ENCODE measurements around the gene RNASE1.

The RNASE1 gene

DNA sequence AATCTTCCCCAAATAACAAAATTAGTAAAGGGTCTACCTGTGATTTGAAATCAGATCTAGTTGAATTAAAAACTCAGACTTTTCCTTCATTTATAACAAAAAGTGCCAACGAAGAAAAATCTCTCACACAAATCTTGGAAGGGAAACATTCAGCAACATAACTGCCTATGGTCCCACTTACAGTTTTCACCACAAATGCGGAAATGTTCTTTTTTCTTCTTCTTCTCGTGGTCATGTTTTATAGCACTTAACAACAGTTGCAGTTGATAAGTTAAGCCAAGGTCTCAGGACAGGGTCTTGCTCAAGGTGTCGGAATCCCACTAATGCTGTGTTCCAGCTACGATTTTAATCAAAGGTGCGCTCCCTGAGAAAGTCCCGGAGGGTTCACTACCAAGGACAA is 11.5 kb downstream of the RNASE1 start:
- no peak for DNase-seq (ENCODE audit: low spot score)
- Histone ChIP-seq H2BK120ac (ENCODE audit: low read depth, low read length) (no peak overlapping the region), H2BK5ac (ENCODE audit: low read length) (no peak overlapping the region), H2AFZ (ENCODE audit: low read length) (no peak overlapping the region), H3K9me3 (replicated peaks in 1 of 2; ENCODE audit: control insufficient read depth in 2 of 2, insufficient read depth in 1 of 2, low read depth in 1 of 2, low read length in 2 of 2) (no peaks in the 10 kb centered on the region), H2AK5ac (ENCODE audit: low read depth, low read length) (no peak overlapping the region), H2BK12ac (ENCODE audit: low read length) (no peak overlapping the region), H3K18ac (ENCODE audit: low read length) (no peak overlapping the region), H4K91ac (ENCODE audit: low read depth, low read length, poor library complexity) (no peak overlapping the region), H3K4me2 (ENCODE audit: insufficient read depth, low read length, poor library complexity, severe bottlenecking) (no peak overlapping the region), H3K4me3 (ENCODE audit: low read length in 2 of 2) (no peak overlapping the region), H4K8ac (ENCODE audit: low read depth, low read length) (no peak overlapping the region), H3K4ac (ENCODE audit: low read length) (no peak overlapping the region), H3K36me3 (replicated peaks in 1 of 2; ENCODE audit: control insufficient read depth in 2 of 2, insufficient read depth in 2 of 2, low read length in 2 of 2) (no peaks in the 10 kb centered on the region), H3K14ac (ENCODE audit: low read length) (no peak overlapping the region), H3K27me3 (ENCODE audit: control insufficient read depth in 3 of 3, insufficient read depth in 3 of 3, low read depth in 1 of 3, low read length in 3 of 3) (no peaks in the 10 kb centered on the region), H3K23ac (ENCODE audit: low read depth, low read length, poor library complexity) (no peak overlapping the region), H2BK15ac (ENCODE audit: low read length) (no peak overlapping the region), H3K4me1 (ENCODE audit: control insufficient read depth in 2 of 2, insufficient read depth in 1 of 2, low read depth in 1 of 2, low read length in 2 of 2) (peaks cover 0 to 4% of the 10 kb centered on the region in 2 donors), H3K79me1 (ENCODE audit: low read depth, low read length) (no peaks in the 10 kb centered on the region), H3K9ac (ENCODE audit: low read depth, low read length, poor library complexity) (no peak overlapping the region), H3K27ac (replicated peaks; ENCODE audit: low read length) (no peak overlapping the region)
- no CpG with 5 or more reads among the region's 7 CpGs for WGBS, 2 donors (ENCODE audit: extremely low coverage in 2 of 2, insufficient read length in 2 of 2, insufficient replicate concordance in 1 of 2)

DNA sequence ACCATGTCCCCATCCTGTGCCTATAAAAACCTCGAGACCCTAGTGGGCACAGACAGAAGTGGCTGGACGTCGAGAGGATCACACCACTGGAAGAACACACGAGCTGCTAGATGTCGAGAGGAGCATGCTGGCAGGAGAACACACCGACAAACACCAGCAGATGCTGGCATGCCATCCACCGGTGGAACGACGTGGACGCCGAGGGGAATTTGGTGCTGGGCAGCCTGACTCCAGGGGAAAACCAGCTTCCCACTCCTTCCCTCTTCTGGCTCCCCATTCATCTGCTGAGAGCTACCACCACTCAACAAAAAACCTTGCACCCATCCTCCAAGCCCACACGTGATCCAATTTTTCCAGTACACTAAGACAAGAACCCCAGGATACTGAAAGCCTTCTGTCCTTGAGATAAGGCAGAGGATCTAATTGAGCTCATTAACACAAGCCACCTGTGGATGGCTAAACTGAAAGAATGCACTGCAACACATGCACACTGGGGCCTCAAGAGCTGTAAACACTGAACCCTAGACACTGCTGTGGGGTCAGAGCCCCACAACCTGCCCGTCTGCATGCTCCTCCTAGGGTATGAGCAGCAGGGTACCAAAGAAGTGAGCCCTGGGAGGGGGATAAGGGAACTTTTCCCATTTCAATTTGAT is 12.1 kb downstream of the RNASE1 start:
- H3K4me2 ChIP-seq (ENCODE audit: insufficient read depth, low read length, poor library complexity, severe bottlenecking), result no peak overlapping the region
- H3K9me3 ChIP-seq (replicated peaks in 1 of 2; ENCODE audit: control insufficient read depth in 2 of 2, insufficient read depth in 1 of 2, low read depth in 1 of 2, low read length in 2 of 2), result no peaks in the 10 kb centered on the region
- H3K23ac ChIP-seq (ENCODE audit: low read depth, low read length, poor library complexity), result no peak overlapping the region
- no peak overlapping the region for H3K27ac ChIP-seq (replicated peaks; ENCODE audit: low read length)
- H4K91ac ChIP-seq (ENCODE audit: low read depth, low read length, poor library complexity), result no peak overlapping the region
- no peak overlapping the region for H2BK15ac ChIP-seq (ENCODE audit: low read length)
- H3K79me1 ChIP-seq (ENCODE audit: low read depth, low read length), result no peaks in the 10 kb centered on the region
- H3K4me3 ChIP-seq (ENCODE audit: low read length in 2 of 2), result no peak overlapping the region
- no peak overlapping the region for H2BK5ac ChIP-seq (ENCODE audit: low read length)
- H2BK120ac ChIP-seq (ENCODE audit: low read depth, low read length), result no peak overlapping the region
- DNase-seq (ENCODE audit: low spot score), result no peak
- peaks cover 0 to 4% of the 10 kb centered on the region in 2 donors for H3K4me1 ChIP-seq (ENCODE audit: control insufficient read depth in 2 of 2, insufficient read depth in 1 of 2, low read depth in 1 of 2, low read length in 2 of 2)
- H3K9ac ChIP-seq (ENCODE audit: low read depth, low read length, poor library complexity), result no peak overlapping the region
- no peaks in the 10 kb centered on the region for H3K36me3 ChIP-seq (replicated peaks in 1 of 2; ENCODE audit: control insufficient read depth in 2 of 2, insufficient read depth in 2 of 2, low read length in 2 of 2)
- no peak overlapping the region for H2AFZ ChIP-seq (ENCODE audit: low read length)
- no peak overlapping the region for H3K4ac ChIP-seq (ENCODE audit: low read length)
- H3K14ac ChIP-seq (ENCODE audit: low read length), result no peak overlapping the region
- H4K8ac ChIP-seq (ENCODE audit: low read depth, low read length), result no peak overlapping the region
- H2BK12ac ChIP-seq (ENCODE audit: low read length), result no peak overlapping the region
- H2AK5ac ChIP-seq (ENCODE audit: low read depth, low read length), result no peak overlapping the region
- WGBS, 2 donors (ENCODE audit: extremely low coverage in 2 of 2, insufficient read length in 2 of 2, insufficient replicate concordance in 1 of 2), result no CpG with 5 or more reads among the region's 13 CpGs
- H3K18ac ChIP-seq (ENCODE audit: low read length), result peak overlapping the region; percentile 16
- H3K27me3 ChIP-seq (ENCODE audit: control insufficient read depth in 3 of 3, insufficient read depth in 3 of 3, low read depth in 1 of 3, low read length in 3 of 3), result no peaks in the 10 kb centered on the region

- Histone ChIP-seq H3K4ac (ENCODE audit: low read length) (no peak overlapping the region), H3K9me3 (replicated peaks in 1 of 2; ENCODE audit: control insufficient read depth in 2 of 2, insufficient read depth in 1 of 2, low read depth in 1 of 2, low read length in 2 of 2) (no peaks in the 10 kb centered on the region), H3K9ac (ENCODE audit: low read depth, low read length, poor library complexity) (no peak overlapping the region), H3K79me1 (ENCODE audit: low read depth, low read length) (no peaks in the 10 kb centered on the region), H3K14ac (ENCODE audit: low read length) (no peak overlapping the region), H3K36me3 (replicated peaks in 1 of 2; ENCODE audit: control insufficient read depth in 2 of 2, insufficient read depth in 2 of 2, low read length in 2 of 2) (no peaks in the 10 kb centered on the region), H3K23ac (ENCODE audit: low read depth, low read length, poor library complexity) (no peak overlapping the region), H2AFZ (ENCODE audit: low read length) (no peak overlapping the region), H3K27ac (replicated peaks; ENCODE audit: low read length) (no peak overlapping the region), H2BK5ac (ENCODE audit: low read length) (no peak overlapping the region), H3K18ac (ENCODE audit: low read length) (no peak overlapping the region), H3K4me3 (ENCODE audit: low read length in 2 of 2) (no peak overlapping the region), H2BK12ac (ENCODE audit: low read length) (no peak overlapping the region), H4K8ac (ENCODE audit: low read depth, low read length) (no peak overlapping the region), H2AK5ac (ENCODE audit: low read depth, low read length) (no peak overlapping the region), H3K27me3 (ENCODE audit: control insufficient read depth in 3 of 3, insufficient read depth in 3 of 3, low read depth in 1 of 3, low read length in 3 of 3) (no peaks in the 10 kb centered on the region), H3K4me1 (ENCODE audit: control insufficient read depth in 2 of 2, insufficient read depth in 1 of 2, low read depth in 1 of 2, low read length in 2 of 2) (peaks cover 0 to 4% of the 10 kb centered on the region in 2 donors), H2BK120ac (ENCODE audit: low read depth, low read length) (no peak overlapping the region), H4K91ac (ENCODE audit: low read depth, low read length, poor library complexity) (no peak overlapping the region), H2BK15ac (ENCODE audit: low read length) (no peak overlapping the region), H3K4me2 (ENCODE audit: insufficient read depth, low read length, poor library complexity, severe bottlenecking) (no peak overlapping the region)
- no CpG with 5 or more reads among the region's 3 CpGs for WGBS, 2 donors (ENCODE audit: extremely low coverage in 2 of 2, insufficient read length in 2 of 2, insufficient replicate concordance in 1 of 2)
- DNase-seq (ENCODE audit: low spot score), result no peak
These were observed 13.3 kb downstream of the RNASE1 start for GRCh38 chr14:20789230-20789813.

DNA sequence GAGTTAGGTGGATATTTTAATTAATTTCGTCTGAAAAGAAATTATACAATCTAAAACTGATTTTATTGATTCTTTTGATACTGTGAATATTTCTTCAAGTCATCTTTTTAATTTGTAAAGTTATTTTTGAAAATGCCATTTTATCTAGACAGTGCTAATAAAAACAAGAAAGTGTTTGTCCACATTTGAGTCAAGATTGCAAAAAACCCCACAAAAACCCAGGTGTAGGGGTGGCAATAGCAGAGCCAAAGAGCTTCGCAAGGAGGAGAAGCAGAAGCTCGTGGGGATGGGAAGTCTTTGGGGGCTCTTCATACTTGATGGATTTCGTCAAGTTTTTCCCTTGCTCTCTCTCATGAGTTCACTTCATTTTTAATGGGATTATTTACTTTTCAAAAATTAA is 15.6 kb downstream of the RNASE1 start:
- no peak overlapping the region for H2BK5ac ChIP-seq (ENCODE audit: low read length)
- no peak overlapping the region for H3K4me3 ChIP-seq (ENCODE audit: low read length in 2 of 2)
- H3K27me3 ChIP-seq (ENCODE audit: control insufficient read depth in 3 of 3, insufficient read depth in 3 of 3, low read depth in 1 of 3, low read length in 3 of 3), result no peaks in the 10 kb centered on the region
- no peak overlapping the region for H3K4ac ChIP-seq (ENCODE audit: low read length)
- H4K91ac ChIP-seq (ENCODE audit: low read depth, low read length, poor library complexity), result no peak overlapping the region
- no peak overlapping the region for H3K18ac ChIP-seq (ENCODE audit: low read length)
- peaks cover 5 to 8% of the 10 kb centered on the region in 2 donors for H3K4me1 ChIP-seq (ENCODE audit: control insufficient read depth in 2 of 2, insufficient read depth in 1 of 2, low read depth in 1 of 2, low read length in 2 of 2)
- no peaks in the 10 kb centered on the region for H3K79me1 ChIP-seq (ENCODE audit: low read depth, low read length)
- no peak overlapping the region for H2AFZ ChIP-seq (ENCODE audit: low read length)
- H3K36me3 ChIP-seq (replicated peaks in 1 of 2; ENCODE audit: control insufficient read depth in 2 of 2, insufficient read depth in 2 of 2, low read length in 2 of 2), result no peaks in the 10 kb centered on the region
- no peak overlapping the region for H3K27ac ChIP-seq (replicated peaks; ENCODE audit: low read length)
- H3K9ac ChIP-seq (ENCODE audit: low read depth, low read length, poor library complexity), result no peak overlapping the region
- WGBS, 2 donors (ENCODE audit: extremely low coverage in 2 of 2, insufficient read length in 2 of 2, insufficient replicate concordance in 1 of 2), result no CpG with 5 or more reads among the region's 4 CpGs
- no peak overlapping the region for H2BK15ac ChIP-seq (ENCODE audit: low read length)
- H2AK5ac ChIP-seq (ENCODE audit: low read depth, low read length), result no peak overlapping the region
- no peak overlapping the region for H3K23ac ChIP-seq (ENCODE audit: low read depth, low read length, poor library complexity)
- H3K4me2 ChIP-seq (ENCODE audit: insufficient read depth, low read length, poor library complexity, severe bottlenecking), result no peak overlapping the region
- H4K8ac ChIP-seq (ENCODE audit: low read depth, low read length), result no peak overlapping the region
- no peak overlapping the region for H2BK120ac ChIP-seq (ENCODE audit: low read depth, low read length)
- H3K9me3 ChIP-seq (replicated peaks in 1 of 2; ENCODE audit: control insufficient read depth in 2 of 2, insufficient read depth in 1 of 2, low read depth in 1 of 2, low read length in 2 of 2), result no peaks in the 10 kb centered on the region
- H3K14ac ChIP-seq (ENCODE audit: low read length), result no peak overlapping the region
- no peak for DNase-seq (ENCODE audit: low spot score)
- H2BK12ac ChIP-seq (ENCODE audit: low read length), result no peak overlapping the region

Measured in neuronal stem cell (in vitro differentiated cells).